WTC11 (cell line): ENCODE data around the gene RRAD. TPM values are rescaled to one million over a fixed set of nuclear protein-coding genes. Genes with fewer than 3 reads are reported as not detected.

Source experiments
- ATAC-seq: fragments of 200-7000 bp; cut with Tn5 transposase; 2 replicates; pipeline ENCODE4 v1.10.0; 2021; ENCODE audit warnings: mild to moderate bottlenecking, moderate library complexity
- CTCF ChIA-PET: fragments of 300-600 bp; sonication (Branson Sonifier 250); formaldehyde crosslinking; loops from one replicate; lab custom pipeline; 2021; ENCODE audit warnings: antibody characterized with exemption; lab: Charles Lee
- POLR2A ChIA-PET: fragments of 350-600 bp; sonication (Branson Sonifier 250); formaldehyde crosslinking; loops from one replicate; lab custom pipeline; 2021; ENCODE audit warnings: antibody characterized with exemption; lab: Charles Lee
- DNase-seq: peaks from one replicate; pipeline ENCODE4 v3.0.0; 2021; ENCODE audit warnings: low spot score
- H3K27ac Mint-ChIP-seq: 2 replicates; pipeline ENCODE4 v1.8.0; 2021; ENCODE audit warnings: mixed read lengths
- H3K27me3 Mint-ChIP-seq: 2 replicates; pipeline ENCODE4 v1.8.0; 2021; ENCODE audit warnings: low read depth, mild to moderate bottlenecking, moderate library complexity, mixed read lengths
- H3K36me3 Mint-ChIP-seq: 2 replicates; pipeline ENCODE4 v1.8.0; 2021; ENCODE audit warnings: mixed read lengths
- H3K4me1 Mint-ChIP-seq: 2 replicates; pipeline ENCODE4 v1.8.0; 2022; ENCODE audit warnings: mixed read lengths
- H3K4me3 Mint-ChIP-seq: 2 replicates; pipeline ENCODE4 v1.8.0; 2021; ENCODE audit warnings: mild to moderate bottlenecking, moderate library complexity, mixed read lengths
- H3K9me3 Mint-ChIP-seq: 2 replicates; pipeline ENCODE4 v1.8.0; 2021; ENCODE audit warnings: mixed read lengths
- ATF1 ChIP-seq: sonication (generic); formaldehyde crosslinking; IDR thresholded peaks from 2 replicates; pipeline ENCODE4 v1.8.1; 2023; ENCODE audit warnings: mild to moderate bottlenecking, moderate library complexity, missing genetic modification reagents
- CBFB ChIP-seq: sonication (generic); formaldehyde crosslinking; IDR thresholded peaks from 2 replicates; pipeline ENCODE4 v1.8.1; 2022; ENCODE audit warnings: mild to moderate bottlenecking, low read depth, missing genetic modification reagents
- HMGA2 ChIP-seq: fragments of 250-450 bp; sonication (Bioruptor Pico); IDR thresholded peaks from 2 replicates; pipeline ENCODE4 v1.4.0; 2021; ENCODE audit warnings: mild to moderate bottlenecking, moderate library complexity
- NR2C2 ChIP-seq: sonication (generic); formaldehyde crosslinking; IDR thresholded peaks from 2 replicates; pipeline ENCODE4 v1.8.0; 2022; ENCODE audit warnings: mild to moderate bottlenecking, missing genetic modification reagents
- NR3C1 ChIP-seq: sonication (generic); formaldehyde crosslinking; conservative IDR thresholded peaks from 2 replicates; pipeline ENCODE4 v1.8.1; 2023; ENCODE audit warnings: low read depth, mild to moderate bottlenecking, missing genetic modification reagents
- PRRX2 ChIP-seq: fragments of 250-450 bp; sonication (Bioruptor Pico); IDR thresholded peaks from 2 replicates; pipeline ENCODE4 v1.8.0; 2021; ENCODE audit warnings: mild to moderate bottlenecking
- TP53 ChIP-seq: sonication (generic); formaldehyde crosslinking; IDR thresholded peaks from 2 replicates; pipeline ENCODE4 v1.8.1; 2023; ENCODE audit warnings: mild to moderate bottlenecking, missing genetic modification reagents
- ZNF263 ChIP-seq: sonication (generic); formaldehyde crosslinking; IDR thresholded peaks from 2 replicates; pipeline ENCODE4 v1.8.1; 2022; ENCODE audit warnings: low read depth, mild to moderate bottlenecking, moderate library complexity, missing genetic modification reagents
- total RNA-seq: library from RNA; stranded (reverse); gene quantifications from 3 replicates; pipeline ENCODE4 v1.2.3, GENCODE V29; 2021
- TF ChIP-seq, protein P1 (sequence below): fragments of 250-450 bp; sonication (Bioruptor Pico); IDR thresholded peaks from 2 replicates; pipeline ENCODE4 v1.9.0; 2021; ENCODE audit warnings: moderate library complexity, mild to moderate bottlenecking, inconsistent platforms, borderline replicate concordance
- TF ChIP-seq, protein P2 (sequence below): sonication (generic); formaldehyde crosslinking; IDR thresholded peaks from 2 replicates; pipeline ENCODE4 v1.8.0; 2022; ENCODE audit warnings: mild to moderate bottlenecking, missing genetic modification reagents
- TF ChIP-seq, protein P3 (sequence below): sonication (generic); formaldehyde crosslinking; IDR thresholded peaks from 2 replicates; pipeline ENCODE4 v1.8.1; 2022; ENCODE audit warnings: missing genetic modification reagents, borderline replicate concordance
- TF ChIP-seq, protein P4 (sequence below): sonication (generic); formaldehyde crosslinking; IDR thresholded peaks from 2 replicates; pipeline ENCODE4 v1.8.0; 2023; ENCODE audit warnings: mild to moderate bottlenecking, missing genetic modification reagents
- TF ChIP-seq, protein P5 (sequence below): sonication (generic); formaldehyde crosslinking; conservative IDR thresholded peaks from 2 replicates; pipeline ENCODE4 v1.8.1; 2023; ENCODE audit warnings: mild to moderate bottlenecking, low read depth, missing genetic modification reagents, moderate library complexity
- TF ChIP-seq, protein P6 (sequence below): fragments of 250-450 bp; sonication (Bioruptor Pico); IDR thresholded peaks from 2 replicates; pipeline ENCODE4 v1.9.0; 2021; ENCODE audit warnings: mild to moderate bottlenecking, borderline replicate concordance
- TF ChIP-seq, protein P7 (sequence below): sonication (generic); formaldehyde crosslinking; IDR thresholded peaks from 2 replicates; pipeline ENCODE4 v1.8.1; 2022; ENCODE audit warnings: mild to moderate bottlenecking, moderate library complexity, missing genetic modification reagents

RRAD gene
- total RNA-seq, 1 experiment from 2014 or later = 0.52 TPM

DNA sequence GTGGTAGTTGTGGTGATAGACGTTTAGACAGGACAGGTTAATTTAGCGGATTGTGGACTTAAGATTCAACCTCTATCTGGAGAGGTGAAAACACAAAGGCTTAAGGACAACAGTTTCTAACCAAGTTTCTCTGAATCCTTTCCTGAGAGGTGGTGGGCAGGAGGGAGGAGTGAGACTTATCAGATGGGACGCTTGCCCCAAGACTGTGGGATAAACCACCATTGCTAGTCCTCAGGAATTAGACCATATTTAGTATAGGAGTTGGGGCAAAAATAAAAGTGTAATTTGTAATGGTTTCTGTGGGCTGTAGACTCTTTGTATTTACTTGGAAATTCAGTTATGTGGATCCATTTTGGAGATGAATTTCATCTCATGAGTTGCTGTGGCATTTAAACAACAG, 38.4 kb downstream of the RRAD start:
- Mint-ChIP-seq H3K27me3 (no peaks in the 10 kb centered on the region), H3K36me3 (peaks cover 22% of the 10 kb centered on the region)
- POLR2A ChIA-PET = no interaction called here
- TF ChIP-seq, protein P1, sequence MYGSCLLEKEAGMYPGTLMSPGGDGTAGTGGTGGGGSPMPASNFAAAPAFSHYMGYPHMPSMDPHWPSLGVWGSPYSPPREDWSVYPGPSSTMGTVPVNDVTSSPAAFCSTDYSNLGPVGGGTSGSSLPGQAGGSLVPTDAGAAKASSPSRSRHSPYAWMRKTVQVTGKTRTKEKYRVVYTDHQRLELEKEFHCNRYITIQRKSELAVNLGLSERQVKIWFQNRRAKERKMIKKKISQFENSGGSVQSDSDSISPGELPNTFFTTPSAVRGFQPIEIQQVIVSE = no peak
- TF ChIP-seq, protein P2, sequence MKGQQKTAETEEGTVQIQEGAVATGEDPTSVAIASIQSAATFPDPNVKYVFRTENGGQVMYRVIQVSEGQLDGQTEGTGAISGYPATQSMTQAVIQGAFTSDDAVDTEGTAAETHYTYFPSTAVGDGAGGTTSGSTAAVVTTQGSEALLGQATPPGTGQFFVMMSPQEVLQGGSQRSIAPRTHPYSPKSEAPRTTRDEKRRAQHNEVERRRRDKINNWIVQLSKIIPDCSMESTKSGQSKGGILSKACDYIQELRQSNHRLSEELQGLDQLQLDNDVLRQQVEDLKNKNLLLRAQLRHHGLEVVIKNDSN (CRISPR knock-in tag) = no peak
- no peak for TF ChIP-seq TP53 (CRISPR knock-in tag)
- TF ChIP-seq, protein P3, sequence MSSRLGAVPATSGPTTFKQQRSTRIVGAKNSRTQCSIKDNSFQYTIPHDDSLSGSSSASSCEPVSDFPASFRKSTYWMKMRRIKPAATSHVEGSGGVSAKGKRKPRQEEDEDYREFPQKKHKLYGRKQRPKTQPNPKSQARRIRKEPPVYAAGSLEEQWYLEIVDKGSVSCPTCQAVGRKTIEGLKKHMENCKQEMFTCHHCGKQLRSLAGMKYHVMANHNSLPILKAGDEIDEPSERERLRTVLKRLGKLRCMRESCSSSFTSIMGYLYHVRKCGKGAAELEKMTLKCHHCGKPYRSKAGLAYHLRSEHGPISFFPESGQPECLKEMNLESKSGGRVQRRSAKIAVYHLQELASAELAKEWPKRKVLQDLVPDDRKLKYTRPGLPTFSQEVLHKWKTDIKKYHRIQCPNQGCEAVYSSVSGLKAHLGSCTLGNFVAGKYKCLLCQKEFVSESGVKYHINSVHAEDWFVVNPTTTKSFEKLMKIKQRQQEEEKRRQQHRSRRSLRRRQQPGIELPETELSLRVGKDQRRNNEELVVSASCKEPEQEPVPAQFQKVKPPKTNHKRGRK = no peak
- TF ChIP-seq, all 79 proteins: peak for 0
- Mint-ChIP-seq H3K4me1 (peaks cover 18% of the 10 kb centered on the region), H3K4me3 (no peak overlapping the region), H3K27ac (no peak overlapping the region), H3K9me3 (no peaks in the 10 kb centered on the region)
- CTCF ChIA-PET = interaction anchor here (0.8 to 1.6 kb wide), 3 partner anchors 8 to 37 kb away, joined by 3 to 5 read pairs (median 5); no protein-coding TSS in a partner anchor
- no peak for ATAC-seq
- DNase-seq = no peak

DNA sequence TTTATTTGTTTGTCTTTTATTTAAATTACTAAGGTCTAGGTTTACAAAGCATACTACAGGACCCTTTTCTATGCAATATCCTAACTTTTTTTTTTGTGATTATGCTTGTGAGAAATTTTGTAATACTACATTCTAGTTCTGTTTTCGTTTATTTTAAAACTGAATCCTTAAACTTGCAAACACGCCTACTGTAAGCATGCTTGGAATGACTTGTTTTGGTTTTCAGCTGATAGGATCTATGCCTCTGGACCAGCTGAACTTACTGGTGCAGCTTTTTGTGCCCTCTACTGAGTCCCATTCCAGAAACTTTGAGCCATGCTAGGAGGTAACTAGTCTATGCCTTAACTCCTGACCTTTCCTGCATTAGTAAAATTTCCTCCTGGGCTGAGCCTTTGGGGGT, 39.0 kb downstream of the RRAD start:
- POLR2A ChIA-PET = no interaction called here
- CTCF ChIA-PET = interaction anchor here (0.8 to 1.6 kb wide), 5 partner anchors 9 to 40 kb away, joined by 3 to 5 read pairs (median 3); no protein-coding TSS in a partner anchor
- Mint-ChIP-seq H3K27ac (no peak overlapping the region), H3K27me3 (no peaks in the 10 kb centered on the region), H3K9me3 (no peaks in the 10 kb centered on the region), H3K4me1 (peaks cover 19% of the 10 kb centered on the region), H3K4me3 (no peak overlapping the region), H3K36me3 (peaks cover 22% of the 10 kb centered on the region)
- ATAC-seq (no peak), DNase-seq (no peak)
- TF ChIP-seq, protein P4, sequence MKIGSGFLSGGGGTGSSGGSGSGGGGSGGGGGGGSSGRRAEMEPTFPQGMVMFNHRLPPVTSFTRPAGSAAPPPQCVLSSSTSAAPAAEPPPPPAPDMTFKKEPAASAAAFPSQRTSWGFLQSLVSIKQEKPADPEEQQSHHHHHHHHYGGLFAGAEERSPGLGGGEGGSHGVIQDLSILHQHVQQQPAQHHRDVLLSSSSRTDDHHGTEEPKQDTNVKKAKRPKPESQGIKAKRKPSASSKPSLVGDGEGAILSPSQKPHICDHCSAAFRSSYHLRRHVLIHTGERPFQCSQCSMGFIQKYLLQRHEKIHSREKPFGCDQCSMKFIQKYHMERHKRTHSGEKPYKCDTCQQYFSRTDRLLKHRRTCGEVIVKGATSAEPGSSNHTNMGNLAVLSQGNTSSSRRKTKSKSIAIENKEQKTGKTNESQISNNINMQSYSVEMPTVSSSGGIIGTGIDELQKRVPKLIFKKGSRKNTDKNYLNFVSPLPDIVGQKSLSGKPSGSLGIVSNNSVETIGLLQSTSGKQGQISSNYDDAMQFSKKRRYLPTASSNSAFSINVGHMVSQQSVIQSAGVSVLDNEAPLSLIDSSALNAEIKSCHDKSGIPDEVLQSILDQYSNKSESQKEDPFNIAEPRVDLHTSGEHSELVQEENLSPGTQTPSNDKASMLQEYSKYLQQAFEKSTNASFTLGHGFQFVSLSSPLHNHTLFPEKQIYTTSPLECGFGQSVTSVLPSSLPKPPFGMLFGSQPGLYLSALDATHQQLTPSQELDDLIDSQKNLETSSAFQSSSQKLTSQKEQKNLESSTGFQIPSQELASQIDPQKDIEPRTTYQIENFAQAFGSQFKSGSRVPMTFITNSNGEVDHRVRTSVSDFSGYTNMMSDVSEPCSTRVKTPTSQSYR = no peak
- no peak for TF ChIP-seq NR3C1 (CRISPR knock-in tag)
- TF ChIP-seq, protein P2 (CRISPR knock-in tag) = no peak

DNA sequence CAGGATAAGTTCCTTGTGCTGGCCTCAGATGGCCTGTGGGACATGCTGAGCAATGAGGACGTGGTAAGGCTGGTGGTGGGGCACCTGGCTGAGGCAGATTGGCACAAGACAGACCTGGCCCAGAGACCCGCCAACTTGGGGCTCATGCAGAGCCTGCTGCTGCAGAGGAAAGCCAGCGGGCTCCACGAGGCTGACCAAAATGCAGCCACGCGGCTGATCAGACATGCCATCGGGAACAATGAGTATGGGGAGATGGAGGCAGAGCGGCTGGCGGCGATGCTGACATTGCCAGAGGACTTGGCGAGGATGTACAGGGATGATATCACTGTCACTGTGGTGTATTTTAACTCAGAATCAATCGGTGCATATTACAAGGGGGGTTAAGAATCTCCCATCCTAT, 39.8 kb downstream of the RRAD start:
- Mint-ChIP-seq H3K36me3 (peaks cover 22% of the 10 kb centered on the region), H3K27me3 (no peaks in the 10 kb centered on the region), H3K27ac (0 out of 2 replicates have a peak overlapping the region, but pooled peaks have one; percentile 15), H3K4me1 (peaks cover 19% of the 10 kb centered on the region), H3K4me3 (no peak overlapping the region), H3K9me3 (no peaks in the 10 kb centered on the region)
- ChIA-PET CTCF (interaction anchor here (1.1 to 1.5 kb wide), 3 partner anchors 10 to 40 kb away, joined by 3 to 5 read pairs (median 3); no protein-coding TSS in a partner anchor), POLR2A (no interaction called here)
- ATAC-seq (no peak), DNase-seq (no peak)
- TF ChIP-seq, protein P5, sequence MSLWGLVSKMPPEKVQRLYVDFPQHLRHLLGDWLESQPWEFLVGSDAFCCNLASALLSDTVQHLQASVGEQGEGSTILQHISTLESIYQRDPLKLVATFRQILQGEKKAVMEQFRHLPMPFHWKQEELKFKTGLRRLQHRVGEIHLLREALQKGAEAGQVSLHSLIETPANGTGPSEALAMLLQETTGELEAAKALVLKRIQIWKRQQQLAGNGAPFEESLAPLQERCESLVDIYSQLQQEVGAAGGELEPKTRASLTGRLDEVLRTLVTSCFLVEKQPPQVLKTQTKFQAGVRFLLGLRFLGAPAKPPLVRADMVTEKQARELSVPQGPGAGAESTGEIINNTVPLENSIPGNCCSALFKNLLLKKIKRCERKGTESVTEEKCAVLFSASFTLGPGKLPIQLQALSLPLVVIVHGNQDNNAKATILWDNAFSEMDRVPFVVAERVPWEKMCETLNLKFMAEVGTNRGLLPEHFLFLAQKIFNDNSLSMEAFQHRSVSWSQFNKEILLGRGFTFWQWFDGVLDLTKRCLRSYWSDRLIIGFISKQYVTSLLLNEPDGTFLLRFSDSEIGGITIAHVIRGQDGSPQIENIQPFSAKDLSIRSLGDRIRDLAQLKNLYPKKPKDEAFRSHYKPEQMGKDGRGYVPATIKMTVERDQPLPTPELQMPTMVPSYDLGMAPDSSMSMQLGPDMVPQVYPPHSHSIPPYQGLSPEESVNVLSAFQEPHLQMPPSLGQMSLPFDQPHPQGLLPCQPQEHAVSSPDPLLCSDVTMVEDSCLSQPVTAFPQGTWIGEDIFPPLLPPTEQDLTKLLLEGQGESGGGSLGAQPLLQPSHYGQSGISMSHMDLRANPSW = no peak
- TF ChIP-seq ATF1 (CRISPR knock-in tag) = no peak
- TF ChIP-seq, protein P6, sequence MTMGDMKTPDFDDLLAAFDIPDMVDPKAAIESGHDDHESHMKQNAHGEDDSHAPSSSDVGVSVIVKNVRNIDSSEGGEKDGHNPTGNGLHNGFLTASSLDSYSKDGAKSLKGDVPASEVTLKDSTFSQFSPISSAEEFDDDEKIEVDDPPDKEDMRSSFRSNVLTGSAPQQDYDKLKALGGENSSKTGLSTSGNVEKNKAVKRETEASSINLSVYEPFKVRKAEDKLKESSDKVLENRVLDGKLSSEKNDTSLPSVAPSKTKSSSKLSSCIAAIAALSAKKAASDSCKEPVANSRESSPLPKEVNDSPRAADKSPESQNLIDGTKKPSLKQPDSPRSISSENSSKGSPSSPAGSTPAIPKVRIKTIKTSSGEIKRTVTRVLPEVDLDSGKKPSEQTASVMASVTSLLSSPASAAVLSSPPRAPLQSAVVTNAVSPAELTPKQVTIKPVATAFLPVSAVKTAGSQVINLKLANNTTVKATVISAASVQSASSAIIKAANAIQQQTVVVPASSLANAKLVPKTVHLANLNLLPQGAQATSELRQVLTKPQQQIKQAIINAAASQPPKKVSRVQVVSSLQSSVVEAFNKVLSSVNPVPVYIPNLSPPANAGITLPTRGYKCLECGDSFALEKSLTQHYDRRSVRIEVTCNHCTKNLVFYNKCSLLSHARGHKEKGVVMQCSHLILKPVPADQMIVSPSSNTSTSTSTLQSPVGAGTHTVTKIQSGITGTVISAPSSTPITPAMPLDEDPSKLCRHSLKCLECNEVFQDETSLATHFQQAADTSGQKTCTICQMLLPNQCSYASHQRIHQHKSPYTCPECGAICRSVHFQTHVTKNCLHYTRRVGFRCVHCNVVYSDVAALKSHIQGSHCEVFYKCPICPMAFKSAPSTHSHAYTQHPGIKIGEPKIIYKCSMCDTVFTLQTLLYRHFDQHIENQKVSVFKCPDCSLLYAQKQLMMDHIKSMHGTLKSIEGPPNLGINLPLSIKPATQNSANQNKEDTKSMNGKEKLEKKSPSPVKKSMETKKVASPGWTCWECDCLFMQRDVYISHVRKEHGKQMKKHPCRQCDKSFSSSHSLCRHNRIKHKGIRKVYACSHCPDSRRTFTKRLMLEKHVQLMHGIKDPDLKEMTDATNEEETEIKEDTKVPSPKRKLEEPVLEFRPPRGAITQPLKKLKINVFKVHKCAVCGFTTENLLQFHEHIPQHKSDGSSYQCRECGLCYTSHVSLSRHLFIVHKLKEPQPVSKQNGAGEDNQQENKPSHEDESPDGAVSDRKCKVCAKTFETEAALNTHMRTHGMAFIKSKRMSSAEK = no peak
- TF ChIP-seq ZNF263 (CRISPR knock-in tag) = no peak
- TF ChIP-seq CBFB (CRISPR knock-in tag) = no peak
- TF ChIP-seq, protein P7, sequence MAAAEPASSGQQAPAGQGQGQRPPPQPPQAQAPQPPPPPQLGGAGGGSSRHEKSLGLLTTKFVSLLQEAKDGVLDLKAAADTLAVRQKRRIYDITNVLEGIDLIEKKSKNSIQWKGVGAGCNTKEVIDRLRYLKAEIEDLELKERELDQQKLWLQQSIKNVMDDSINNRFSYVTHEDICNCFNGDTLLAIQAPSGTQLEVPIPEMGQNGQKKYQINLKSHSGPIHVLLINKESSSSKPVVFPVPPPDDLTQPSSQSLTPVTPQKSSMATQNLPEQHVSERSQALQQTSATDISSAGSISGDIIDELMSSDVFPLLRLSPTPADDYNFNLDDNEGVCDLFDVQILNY = no peak
- TF ChIP-seq NR2C2 (CRISPR knock-in tag) = no peak
- no peak for TF ChIP-seq PRRX2 (CRISPR knock-in tag)
- TF ChIP-seq HMGA2 (CRISPR knock-in tag) = no peak
